PFSK-1 (cell line): ENCODE data around the gene LRFN2.

Source experiments
- SIN3A ChIP-seq: IDR thresholded peaks from 2 replicates; pipeline ENCODE4 v1.6.1; 2012; ENCODE audit warnings: mild to moderate bottlenecking, low read length, moderate library complexity, borderline replicate concordance; ENCODE audit not compliant: insufficient read depth
- TF ChIP-seq, protein P1 (sequence below), 2 experiments: IDR thresholded peaks; 2 replicates each; pipeline versions ENCODE4 v1.6.1 to v1.8.0; 2011 to 2012; ENCODE audit warnings: low read depth in 2 of 2, low read length in 2 of 2, control low read depth in 1 of 2, inconsistent platforms in 1 of 2, mild to moderate bottlenecking in 1 of 2, moderate library complexity in 1 of 2; ENCODE audit not compliant: insufficient read depth in 1 of 2

DNA sequence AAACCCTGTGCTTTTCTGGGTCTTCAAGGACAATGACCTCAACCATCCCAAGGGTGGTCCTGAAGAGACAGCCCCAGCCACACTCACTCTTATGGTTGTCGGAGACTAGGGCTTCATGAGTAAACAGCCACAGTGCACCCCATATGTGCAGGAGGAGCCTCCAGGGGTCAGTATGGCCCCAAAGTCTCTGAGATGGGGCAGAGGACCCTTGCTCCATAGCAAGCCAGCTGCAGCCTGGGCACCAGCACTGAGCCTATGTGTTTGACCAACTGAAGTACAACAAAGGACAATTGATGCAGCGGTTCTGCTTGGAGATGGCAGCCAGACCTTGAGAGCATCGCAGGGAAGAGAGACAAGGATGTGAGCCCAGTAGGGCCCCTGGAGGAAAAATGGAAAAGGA is 112.2 kb downstream of the LRFN2 start:
- no peak for TF ChIP-seq SIN3A
- TF ChIP-seq, protein P1, sequence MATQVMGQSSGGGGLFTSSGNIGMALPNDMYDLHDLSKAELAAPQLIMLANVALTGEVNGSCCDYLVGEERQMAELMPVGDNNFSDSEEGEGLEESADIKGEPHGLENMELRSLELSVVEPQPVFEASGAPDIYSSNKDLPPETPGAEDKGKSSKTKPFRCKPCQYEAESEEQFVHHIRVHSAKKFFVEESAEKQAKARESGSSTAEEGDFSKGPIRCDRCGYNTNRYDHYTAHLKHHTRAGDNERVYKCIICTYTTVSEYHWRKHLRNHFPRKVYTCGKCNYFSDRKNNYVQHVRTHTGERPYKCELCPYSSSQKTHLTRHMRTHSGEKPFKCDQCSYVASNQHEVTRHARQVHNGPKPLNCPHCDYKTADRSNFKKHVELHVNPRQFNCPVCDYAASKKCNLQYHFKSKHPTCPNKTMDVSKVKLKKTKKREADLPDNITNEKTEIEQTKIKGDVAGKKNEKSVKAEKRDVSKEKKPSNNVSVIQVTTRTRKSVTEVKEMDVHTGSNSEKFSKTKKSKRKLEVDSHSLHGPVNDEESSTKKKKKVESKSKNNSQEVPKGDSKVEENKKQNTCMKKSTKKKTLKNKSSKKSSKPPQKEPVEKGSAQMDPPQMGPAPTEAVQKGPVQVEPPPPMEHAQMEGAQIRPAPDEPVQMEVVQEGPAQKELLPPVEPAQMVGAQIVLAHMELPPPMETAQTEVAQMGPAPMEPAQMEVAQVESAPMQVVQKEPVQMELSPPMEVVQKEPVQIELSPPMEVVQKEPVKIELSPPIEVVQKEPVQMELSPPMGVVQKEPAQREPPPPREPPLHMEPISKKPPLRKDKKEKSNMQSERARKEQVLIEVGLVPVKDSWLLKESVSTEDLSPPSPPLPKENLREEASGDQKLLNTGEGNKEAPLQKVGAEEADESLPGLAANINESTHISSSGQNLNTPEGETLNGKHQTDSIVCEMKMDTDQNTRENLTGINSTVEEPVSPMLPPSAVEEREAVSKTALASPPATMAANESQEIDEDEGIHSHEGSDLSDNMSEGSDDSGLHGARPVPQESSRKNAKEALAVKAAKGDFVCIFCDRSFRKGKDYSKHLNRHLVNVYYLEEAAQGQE (IDR thresholded peaks at IDR 0.05; ENCODE audit: insufficient read depth in 1 of 2, low read depth in 2 of 2, low read length in 2 of 2) = no peak
